IMR-90 (cell line): ENCODE measurements around the gene IL2RA.

Source experiments
- MAFK ChIP-seq: IDR thresholded peaks from 2 replicates; pipeline ENCODE4 v1.6.1; 2012; ENCODE audit warnings: low read depth, low read length, improper control_type of control experiment
- MXI1 ChIP-seq: IDR thresholded peaks from 2 replicates; pipeline ENCODE4 v1.6.1; 2012; ENCODE audit warnings: low read depth, mild to moderate bottlenecking, low read length, moderate library complexity, borderline replicate concordance

- TF ChIP-seq MXI1 (no peak), MAFK (no peak)
Observed at GRCh38 chr10:5992398-5992797, 69.8 kb downstream of the IL2RA start.
